ENCODE results near the gene KLHL36.

DNA sequence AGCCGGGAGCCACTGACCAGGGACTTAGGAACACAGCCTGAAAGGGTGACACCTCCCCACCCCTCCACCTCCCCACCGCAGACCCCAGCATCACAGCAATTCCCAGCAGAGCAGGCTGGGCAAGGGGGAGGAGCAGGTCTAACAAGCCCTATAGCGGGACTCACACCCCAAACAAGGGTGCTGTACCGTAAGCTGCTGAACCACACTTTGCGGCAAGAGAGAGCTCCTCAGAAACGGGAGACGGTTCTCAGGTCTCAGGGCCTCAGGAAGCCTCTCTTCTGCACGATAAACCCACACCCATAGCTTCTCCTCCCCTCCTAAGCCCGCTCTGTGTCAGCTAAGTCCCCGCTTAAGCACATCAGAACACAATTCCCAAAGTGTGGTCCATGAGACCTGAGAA is 18.7 kb upstream of the KLHL36 start:
- TF ChIP-seq, protein P1, sequence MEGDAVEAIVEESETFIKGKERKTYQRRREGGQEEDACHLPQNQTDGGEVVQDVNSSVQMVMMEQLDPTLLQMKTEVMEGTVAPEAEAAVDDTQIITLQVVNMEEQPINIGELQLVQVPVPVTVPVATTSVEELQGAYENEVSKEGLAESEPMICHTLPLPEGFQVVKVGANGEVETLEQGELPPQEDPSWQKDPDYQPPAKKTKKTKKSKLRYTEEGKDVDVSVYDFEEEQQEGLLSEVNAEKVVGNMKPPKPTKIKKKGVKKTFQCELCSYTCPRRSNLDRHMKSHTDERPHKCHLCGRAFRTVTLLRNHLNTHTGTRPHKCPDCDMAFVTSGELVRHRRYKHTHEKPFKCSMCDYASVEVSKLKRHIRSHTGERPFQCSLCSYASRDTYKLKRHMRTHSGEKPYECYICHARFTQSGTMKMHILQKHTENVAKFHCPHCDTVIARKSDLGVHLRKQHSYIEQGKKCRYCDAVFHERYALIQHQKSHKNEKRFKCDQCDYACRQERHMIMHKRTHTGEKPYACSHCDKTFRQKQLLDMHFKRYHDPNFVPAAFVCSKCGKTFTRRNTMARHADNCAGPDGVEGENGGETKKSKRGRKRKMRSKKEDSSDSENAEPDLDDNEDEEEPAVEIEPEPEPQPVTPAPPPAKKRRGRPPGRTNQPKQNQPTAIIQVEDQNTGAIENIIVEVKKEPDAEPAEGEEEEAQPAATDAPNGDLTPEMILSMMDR (IDR thresholded peaks at IDR 0.05), result no peak
- TF ChIP-seq POLR2A (IDR thresholded peaks at IDR 0.05) (no peak), POLR2AphosphoS5 (IDR thresholded peaks at IDR 0.05; ENCODE audit: insufficient read depth in 1 of 2, low read depth in 1 of 2) (no peak)

All from vagina (tissue), 2 donors.